ENCODE results near the gene KAT6B. TPM values are rescaled to one million over a fixed set of nuclear protein-coding genes. Genes with fewer than 3 reads are reported as not detected.

Gene KAT6B
- total and polyA plus RNA-seq, 2 of the 8 experiments (the other 6 are each of a cell fraction or from before 2014, with no cell fraction given), result 7.3 to 30.8 TPM

DNA sequence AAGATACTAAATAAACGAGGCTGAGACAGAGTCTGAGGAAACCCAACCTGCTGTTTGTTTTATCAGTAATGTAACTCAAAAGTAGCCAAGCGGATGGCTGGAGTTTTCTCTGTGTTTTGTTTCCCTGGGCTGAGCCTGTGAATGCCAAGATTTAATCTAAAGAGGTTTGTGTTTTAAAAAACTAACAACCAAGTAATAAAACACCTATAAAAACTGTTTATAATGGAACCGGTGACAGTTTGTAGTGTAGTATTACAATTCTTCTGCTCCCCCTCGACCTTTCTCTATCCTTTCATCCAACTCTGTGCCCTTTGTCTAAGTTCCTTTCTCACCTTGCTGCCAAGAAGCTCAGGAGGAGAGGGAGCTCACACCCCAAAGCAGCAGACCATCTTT is 2.6 kb upstream of the KAT6B start:
- Histone ChIP-seq H3K79me2 (ENCODE audit: control insufficient read depth in 1 of 2, insufficient read depth in 2 of 2, low read length in 2 of 2) (peaks cover 6 to 15% of the 10 kb centered on the region in 2 experiments), H2BK20ac (ENCODE audit: low read length) (0 out of 2 replicates have a peak overlapping the region, but pooled peaks have one; percentile 48), H2AK5ac (ENCODE audit: low read depth, low read length) (peak overlapping the region; percentile 97; the same call in 1 of the 2 replicates), H3K14ac (ENCODE audit: insufficient read length) (no peak overlapping the region), H3K9me3 (ENCODE audit: insufficient read depth in 2 of 2, low read depth in 1 of 2, low read length in 1 of 2) (no peaks in the 10 kb centered on the region), H4K20me1 (replicated peaks in 1 of 2; ENCODE audit: control insufficient read depth in 1 of 2, insufficient read depth in 2 of 2, low read length in 2 of 2) (no peaks in the 10 kb centered on the region), H3K4me1 (replicated peaks in 1 of 4; ENCODE audit: control insufficient read depth in 3 of 4, insufficient read depth in 4 of 4, low read length in 3 of 4) (peaks cover 3 to 8% (median 5%) of the 10 kb centered on the region in 4 experiments), H3K23me2 (ENCODE audit: low read depth, low read length) (peaks cover 14% of the 10 kb centered on the region), H3K4me3 (ENCODE audit: extremely low read depth in 1 of 4, insufficient read depth in 2 of 4, low read depth in 3 of 4, low read length in 4 of 4) (peak overlapping the region in 2 of 4 experiments; percentile 86 to 97; a peak in 3 of 8 replicates), H3K27ac (ENCODE audit: low read depth, low read length) (no peak overlapping the region), H3K4ac (replicated peaks; ENCODE audit: insufficient read length, low read depth, low read length) (peak overlapping the region; percentile 2), H3K36me3 (ENCODE audit: control insufficient read depth in 2 of 4, insufficient read depth in 4 of 4, low read length in 3 of 4) (no peaks in the 10 kb centered on the region), H3K23ac (ENCODE audit: insufficient read length) (no peak overlapping the region), H3K18ac (ENCODE audit: extremely low read depth, low read length) (peak overlapping the region; percentile 83), H4K8ac (ENCODE audit: extremely low read depth, insufficient read depth, low read length) (no peak overlapping the region), H2BK15ac (ENCODE audit: low read length) (peak overlapping the region; percentile 92; the same call in 1 of the 2 replicates), H2BK120ac (replicated peaks; ENCODE audit: low read depth, low read length) (no peak overlapping the region), H3K56ac (replicated peaks; ENCODE audit: insufficient read length, low read depth, low read length) (no peak overlapping the region), H3K79me1 (ENCODE audit: low read depth, low read length) (peaks cover 6% of the 10 kb centered on the region), H3K9ac (replicated peaks in 1 of 4; ENCODE audit: extremely low read depth in 1 of 4, low read depth in 3 of 4, low read length in 3 of 4) (no peak overlapping the region), H4K91ac (replicated peaks; ENCODE audit: insufficient read length, low read length) (no peak overlapping the region), H2BK5ac (ENCODE audit: low read depth, low read length) (peak overlapping the region; percentile 96; the same call in 1 of the 2 replicates), H3K4me2 (ENCODE audit: insufficient read depth in 1 of 2, low read depth in 2 of 2, low read length in 2 of 2) (peak overlapping the region; percentile 84 to 91; a peak in 3 of 4 replicates), H2AFZ (ENCODE audit: low read length) (no peak overlapping the region), H2BK12ac (ENCODE audit: low read depth, low read length) (peak overlapping the region; percentile 94), H4K5ac (ENCODE audit: insufficient read length, low read depth, low read length) (no peak overlapping the region), H3K27me3 (replicated peaks in 1 of 4; ENCODE audit: control insufficient read depth in 3 of 4, extremely low read depth in 1 of 4, insufficient read depth in 3 of 4, low read length in 3 of 4) (no peaks in the 10 kb centered on the region)
- no peak for DNase-seq (ENCODE audit: low read depth in 1 of 2, low spot score in 2 of 2)
- WGBS, 2 experiments (ENCODE audit: extremely low coverage in 1 of 2, insufficient coverage in 1 of 2, insufficient read length in 1 of 2, insufficient replicate concordance in 2 of 2, low coverage in 1 of 2, low lambda C conversion rate in 2 of 2, missing lambda C conversion rate in 1 of 2), result 72% methylated on average over 4 of the region's 4 CpGs; no CpG with 5 or more reads in 1 of the 2 experiments
- ChIA-PET CTCF (ENCODE audit: partially characterized antibody) (interaction anchor here (0.6 to 1.4 kb wide), 2 partner anchors 198 to 207 kb away, joined by 3 read pairs; no protein-coding TSS in a partner anchor), POLR2A (ENCODE audit: partially characterized antibody) (interaction anchor here (1.2 to 1.4 kb wide), 2 partner anchors 9 to 101 kb away, joined by 3 read pairs; no protein-coding TSS in a partner anchor)
- no peak for FAIRE-seq
- no peak for TF ChIP-seq TAF7 (optimal IDR thresholded peaks at IDR 0.05; ENCODE audit: borderline replicate concordance, low read depth, low read length)
- no peak for TF ChIP-seq RNF2 (IDR thresholded peaks at IDR 0.05; ENCODE audit: borderline replicate concordance, low read depth, low read length, missing control alignments, poor library complexity, severe bottlenecking)
- no peak for TF ChIP-seq RXRA (IDR thresholded peaks at IDR 0.05; ENCODE audit: insufficient read depth, low read depth, low read length)
- TF ChIP-seq ATF3 (IDR thresholded peaks at IDR 0.05; ENCODE audit: insufficient read depth, low read depth, low read length), result no peak
- no peak for TF ChIP-seq TBP (IDR thresholded peaks at IDR 0.05; ENCODE audit: low read depth, low read length)
- TF ChIP-seq RAD21 (IDR thresholded peaks at IDR 0.05 in 1 of 2, conservative IDR thresholded peaks at IDR 0.05 in 1 of 2; ENCODE audit: low read depth in 2 of 2, low read length in 2 of 2), result no peak

All from H1 (cell line).